Muscle layer of colon (tissue), 2 donors: Measurements from ENCODE around the gene EXOSC2.
A peak's percentile ranks its signal among the peaks of the same experiment; 100 is the strongest.
"Not testable (repeated sequence)": the region's sequence is repeated elsewhere in the genome, so short reads cannot be mapped to it uniquely, and the experiment has no call there.

Experiments
- H3K27ac ChIP-seq: one replicate; pipeline ENCODE4 v1.7.0; 2013; ENCODE audit warnings: low read depth, mild to moderate bottlenecking, low read length, moderate library complexity
- H3K27me3 ChIP-seq, 2 donors: one replicate each; pipeline ENCODE4 v1.7.0; 2013; ENCODE audit warnings: low read length in 2 of 2, mild to moderate bottlenecking in 2 of 2; ENCODE audit not compliant: insufficient read depth in 2 of 2, control insufficient read depth in 1 of 2
- H3K36me3 ChIP-seq: one replicate; pipeline ENCODE4 v1.7.0; 2013; ENCODE audit warnings: mild to moderate bottlenecking, low read length; ENCODE audit not compliant: insufficient read depth
- H3K4me1 ChIP-seq: one replicate; pipeline ENCODE4 v1.7.0; 2013; ENCODE audit warnings: mild to moderate bottlenecking, low read length; ENCODE audit not compliant: insufficient read depth
- H3K4me3 ChIP-seq, 2 donors: one replicate each; pipeline ENCODE4 v1.7.0; 2013; ENCODE audit warnings: low read length in 2 of 2, low read depth in 1 of 2, mild to moderate bottlenecking in 1 of 2, moderate library complexity in 1 of 2
- H3K9ac ChIP-seq: one replicate; pipeline ENCODE4 v1.7.0; 2013; ENCODE audit warnings: low read length
- H3K9me3 ChIP-seq: one replicate; pipeline ENCODE4 v1.7.0; 2013; ENCODE audit warnings: mild to moderate bottlenecking, low read length
- donor health status: abdominal sarcoma.
- donor health status: Adenocarcinoma of cecum.

Gene EXOSC2

DNA sequence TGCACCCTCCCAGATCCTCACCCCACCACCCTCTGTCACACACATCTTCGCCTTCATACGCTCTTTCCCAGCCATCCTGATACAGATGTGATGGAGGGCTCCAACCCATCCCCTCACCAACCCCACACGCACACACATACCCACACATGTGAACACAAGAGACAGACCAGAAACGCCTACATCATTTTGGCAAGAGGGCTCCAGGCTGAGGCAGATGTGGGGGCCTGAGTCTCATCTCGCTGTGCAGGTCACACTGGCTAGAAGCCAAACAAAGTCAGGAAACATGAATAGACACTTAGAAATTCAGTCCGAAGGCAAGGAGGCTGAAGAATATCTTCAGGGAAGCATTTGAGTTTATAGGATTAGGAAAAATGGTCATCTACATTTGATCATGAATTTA is 22.9 kb upstream of the EXOSC2 start:
- peaks cover 20 to 22% of the 10 kb centered on the region in 2 donors for H3K27me3 ChIP-seq
- peaks cover 6% of the 10 kb centered on the region for H3K4me1 ChIP-seq
- H3K36me3 ChIP-seq, result no peaks in the 10 kb centered on the region
- H3K9me3 ChIP-seq, result no peaks in the 10 kb centered on the region
- H3K4me3 ChIP-seq, result no peak overlapping the region
- no peak overlapping the region for H3K27ac ChIP-seq
- H3K9ac ChIP-seq, result no peak overlapping the region

DNA sequence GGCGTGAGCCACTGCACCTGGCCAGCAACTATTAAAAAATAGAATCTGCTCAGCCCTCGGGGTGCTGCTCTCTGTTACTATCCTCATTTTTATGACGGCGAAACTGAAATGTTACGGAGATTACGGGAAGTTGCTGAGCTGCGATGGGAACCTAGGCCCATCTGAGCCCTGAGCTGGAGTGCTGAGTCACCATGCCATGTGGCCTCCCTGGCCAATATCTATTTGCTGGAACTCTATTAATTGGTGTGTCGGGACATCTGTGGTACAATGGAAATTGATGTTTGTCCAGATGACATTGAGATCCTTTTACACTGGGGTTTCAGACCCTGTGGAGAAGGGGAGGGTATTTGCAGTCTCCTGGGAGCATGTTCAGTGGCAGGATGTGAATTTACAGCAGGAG is 21.1 kb upstream of the EXOSC2 start:
- H3K4me1 ChIP-seq, result no peaks in the 10 kb centered on the region
- H3K9ac ChIP-seq, result no peak overlapping the region
- no peaks in the 10 kb centered on the region for H3K9me3 ChIP-seq
- no peak overlapping the region for H3K27ac ChIP-seq
- no peak overlapping the region for H3K4me3 ChIP-seq
- no peaks in the 10 kb centered on the region for H3K36me3 ChIP-seq
- H3K27me3 ChIP-seq, result peaks cover 2 to 4% of the 10 kb centered on the region in 2 donors

DNA sequence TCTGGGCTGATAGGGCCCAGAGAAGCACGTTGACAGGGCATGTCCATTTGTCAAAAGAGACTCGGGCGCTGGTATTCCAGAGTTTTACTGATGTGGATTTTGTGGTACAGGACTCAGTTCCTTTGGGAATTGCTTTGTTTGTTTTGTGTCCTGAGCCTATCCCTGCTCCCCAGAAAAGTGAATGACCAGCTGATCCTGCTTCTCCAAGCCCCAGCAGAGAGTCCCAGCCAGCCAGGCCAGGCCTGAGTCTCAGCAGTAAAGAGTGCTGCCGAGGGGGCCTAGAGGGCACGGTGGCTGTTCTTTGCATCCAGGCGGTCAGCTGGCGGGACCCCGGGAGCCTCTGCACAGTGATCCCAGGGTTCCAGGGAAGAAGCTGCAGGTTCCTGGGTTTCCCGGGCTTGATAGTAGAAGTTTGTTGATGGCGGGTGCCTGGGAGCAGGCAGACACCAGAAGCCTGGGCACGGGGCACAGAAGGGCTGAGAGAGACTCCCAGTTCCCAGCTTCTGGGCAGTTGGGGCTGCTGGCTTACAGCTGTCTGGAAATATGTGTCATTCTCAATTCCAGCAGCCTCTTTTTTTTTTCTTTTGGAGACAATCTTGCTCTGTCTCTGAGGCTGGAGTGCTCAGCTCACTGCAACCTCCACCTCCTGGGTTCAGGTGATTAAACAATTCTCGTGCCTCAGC is 20.5 kb upstream of the EXOSC2 start:
- no peaks in the 10 kb centered on the region for H3K36me3 ChIP-seq
- H3K27me3 ChIP-seq, result no peaks in the 10 kb centered on the region
- H3K27ac ChIP-seq, result no peak overlapping the region
- H3K9me3 ChIP-seq, result no peaks in the 10 kb centered on the region
- no peaks in the 10 kb centered on the region for H3K4me1 ChIP-seq
- no peak overlapping the region for H3K9ac ChIP-seq
- no peak overlapping the region for H3K4me3 ChIP-seq

DNA sequence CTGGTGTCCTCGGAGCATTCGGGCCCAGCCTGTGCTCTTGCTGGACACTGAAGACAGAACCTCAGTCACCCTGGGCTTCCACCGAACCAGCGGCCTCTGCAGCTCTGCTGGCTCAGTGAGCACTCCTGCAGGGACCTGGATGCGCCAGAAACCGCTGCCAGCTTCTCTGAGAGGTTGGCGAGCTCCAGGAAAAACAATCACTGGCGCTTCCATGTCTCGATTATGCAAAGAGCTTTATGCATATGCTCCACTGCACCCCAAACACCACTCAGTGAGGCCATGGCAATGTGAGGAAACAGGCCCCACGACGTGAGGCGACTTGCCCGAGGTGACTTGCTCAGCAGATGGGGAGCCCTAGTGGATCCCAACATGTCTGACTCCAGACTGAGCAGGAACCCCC is 18.2 kb upstream of the EXOSC2 start:
- Histone ChIP-seq H3K27me3 (no peaks in the 10 kb centered on the region), H3K4me1 (no peaks in the 10 kb centered on the region), H3K36me3 (no peaks in the 10 kb centered on the region), H3K9me3 (no peaks in the 10 kb centered on the region), H3K27ac (no peak overlapping the region), H3K9ac (no peak overlapping the region), H3K4me3 (no peak overlapping the region)

DNA sequence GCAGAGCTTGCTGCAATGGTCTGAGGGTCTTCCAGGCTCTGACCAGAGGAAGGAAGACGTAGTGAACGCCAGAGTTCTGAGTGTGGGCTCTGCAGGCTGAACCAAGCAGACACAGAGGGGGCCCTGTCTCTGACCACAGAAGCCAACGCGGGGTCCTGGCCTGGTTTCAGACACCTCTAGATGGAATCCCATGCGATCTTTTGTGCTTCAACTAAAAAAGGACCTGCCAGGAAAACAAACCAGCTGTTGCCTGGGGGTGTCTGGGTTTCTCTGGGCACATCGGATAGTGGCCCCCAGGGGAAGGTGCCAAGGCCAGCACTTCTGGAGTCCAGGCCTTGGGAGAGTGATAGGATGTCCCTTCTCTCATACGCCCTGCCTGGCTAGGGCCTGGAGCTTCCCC is 16.3 kb upstream of the EXOSC2 start:
- Histone ChIP-seq H3K4me1 (peaks cover 8% of the 10 kb centered on the region), H3K9ac (no peak overlapping the region), H3K27ac (no peak overlapping the region), H3K27me3 (peaks cover 0 to 5% of the 10 kb centered on the region in 2 donors), H3K36me3 (no peaks in the 10 kb centered on the region), H3K9me3 (no peaks in the 10 kb centered on the region), H3K4me3 (no peak overlapping the region)

DNA sequence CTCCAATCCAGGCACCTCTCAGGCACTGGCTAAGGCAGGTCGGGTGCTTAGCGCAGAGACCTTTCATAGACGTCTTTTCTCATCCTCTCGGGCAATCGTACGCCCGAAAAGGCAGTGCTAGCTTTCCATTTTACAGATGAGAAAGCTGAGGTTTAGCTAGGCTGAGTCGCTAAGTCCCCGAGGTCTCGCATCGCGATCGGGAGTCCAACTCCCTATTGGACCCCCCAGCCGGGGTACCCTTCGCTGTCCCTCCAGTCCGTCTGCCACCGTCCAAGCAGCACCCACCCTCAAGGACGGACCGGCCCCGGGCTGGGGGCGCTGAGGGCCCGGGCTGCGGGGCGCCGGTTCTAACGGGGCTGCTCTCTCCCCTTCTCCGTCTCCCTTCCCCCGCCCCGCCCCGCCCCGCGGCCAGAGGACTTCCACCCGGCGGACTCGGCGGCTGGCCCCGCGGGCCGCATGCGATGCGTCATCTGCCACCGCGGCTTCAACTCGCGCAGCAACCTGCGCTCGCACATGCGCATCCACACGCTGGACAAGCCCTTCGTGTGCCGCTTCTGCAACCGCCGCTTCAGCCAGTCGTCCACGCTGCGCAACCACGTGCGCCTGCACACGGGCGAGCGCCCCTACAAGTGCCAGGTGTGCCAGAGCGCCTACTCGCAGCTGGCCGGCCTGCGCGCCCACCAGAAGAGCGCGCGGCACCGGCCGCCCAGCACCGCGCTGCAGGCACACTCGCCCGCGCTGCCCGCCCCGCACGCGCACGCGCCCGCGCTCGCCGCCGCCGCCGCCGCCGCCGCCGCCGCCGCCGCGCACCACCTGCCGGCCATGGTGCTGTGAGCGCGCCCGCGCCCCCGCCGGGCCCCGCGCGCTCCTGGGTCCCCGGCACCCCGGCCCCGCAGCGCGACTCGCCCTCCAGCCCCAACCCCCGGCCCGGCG is 12.5 kb upstream of the EXOSC2 start:
- no peak overlapping the region for H3K27ac ChIP-seq
- no peaks in the 10 kb centered on the region for H3K9me3 ChIP-seq
- no peak overlapping the region for H3K9ac ChIP-seq
- H3K4me3 ChIP-seq, result peak overlapping the region; percentile 50 to 58
- H3K27me3 ChIP-seq, result peaks cover 0 to 5% of the 10 kb centered on the region in 2 donors
- H3K4me1 ChIP-seq, result peaks cover 9% of the 10 kb centered on the region
- H3K36me3 ChIP-seq, result no peaks in the 10 kb centered on the region

DNA sequence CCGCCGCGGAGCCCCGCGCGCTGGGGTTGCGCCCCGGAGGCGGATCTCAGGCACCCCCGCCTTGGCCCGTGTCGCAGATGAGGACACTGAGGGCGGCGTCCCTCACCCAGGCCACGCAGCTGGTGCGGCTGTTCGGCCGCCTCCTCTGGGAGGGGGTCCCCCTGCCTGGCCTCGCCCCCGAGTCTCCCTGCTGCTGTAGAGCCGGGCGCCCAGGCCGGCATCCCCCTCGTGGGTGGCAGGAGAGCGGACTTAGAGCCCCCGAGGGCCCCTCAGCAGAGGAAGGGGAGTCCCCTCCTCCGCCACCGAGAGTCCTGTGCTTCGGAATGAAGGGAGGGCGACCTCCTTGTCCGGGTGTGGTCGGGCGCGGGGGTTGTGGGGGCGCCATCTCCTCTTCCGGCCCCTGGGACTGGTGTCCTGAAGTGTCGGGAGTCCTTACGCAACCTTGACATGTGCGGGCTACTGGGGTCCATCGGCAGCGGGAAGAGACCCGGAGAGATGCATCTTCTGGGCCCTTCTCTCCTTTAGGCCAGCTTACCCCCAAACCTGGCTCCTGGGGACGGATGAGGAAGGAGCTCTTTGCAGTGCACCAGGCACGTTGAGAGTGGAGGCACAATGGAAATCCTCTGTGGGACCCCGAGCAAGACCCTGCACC is 11.7 kb upstream of the EXOSC2 start:
- no peak overlapping the region for H3K27ac ChIP-seq
- H3K9me3 ChIP-seq, result no peaks in the 10 kb centered on the region

DNA sequence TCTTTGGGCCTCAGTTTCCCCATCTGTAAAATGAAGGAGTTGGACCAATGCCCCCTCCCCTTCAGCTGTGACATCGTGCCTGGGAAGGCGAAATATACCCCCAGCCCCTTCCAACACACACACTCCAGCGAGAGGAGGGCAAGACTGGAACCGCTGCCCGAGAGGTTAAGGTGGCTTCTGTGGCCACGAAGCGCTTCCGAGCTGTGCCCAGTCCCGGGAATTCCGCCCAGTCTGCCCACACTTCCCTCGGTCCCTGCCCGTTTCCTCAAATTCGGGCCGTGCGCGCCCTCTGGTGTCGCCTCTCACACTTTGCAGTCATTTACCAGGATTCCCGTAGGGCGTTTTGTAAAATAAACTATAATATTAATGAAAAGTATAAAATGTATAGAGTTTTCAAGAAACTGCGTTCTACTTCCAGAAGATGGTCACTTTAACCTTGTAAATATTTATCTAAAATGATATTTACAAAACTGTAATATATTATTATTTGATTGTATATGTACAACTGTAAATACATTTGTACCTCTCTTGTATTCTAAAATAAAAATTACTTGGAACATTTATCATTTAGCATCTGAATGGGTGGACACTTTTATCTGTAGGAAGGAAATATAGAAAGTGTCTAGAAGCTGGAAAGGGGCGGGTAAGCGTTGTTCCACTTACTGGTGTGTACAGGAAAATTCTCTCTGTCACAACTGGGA is 11.0 kb upstream of the EXOSC2 start:
- Histone ChIP-seq H3K9ac (no peak overlapping the region), H3K4me3 (peak overlapping the region in 1 of 2 donors; percentile 58), H3K27ac (no peak overlapping the region)

More for the DNA sequence above, 11.7 kb upstream of the EXOSC2 start:
- H3K4me3 ChIP-seq, result peak overlapping the region; percentile 58 to 61
- H3K4me1 ChIP-seq, result peaks cover 9% of the 10 kb centered on the region
- H3K36me3 ChIP-seq, result no peaks in the 10 kb centered on the region
- H3K27me3 ChIP-seq, result peaks cover 0 to 5% of the 10 kb centered on the region in 2 donors
- no peak overlapping the region for H3K9ac ChIP-seq

DNA sequence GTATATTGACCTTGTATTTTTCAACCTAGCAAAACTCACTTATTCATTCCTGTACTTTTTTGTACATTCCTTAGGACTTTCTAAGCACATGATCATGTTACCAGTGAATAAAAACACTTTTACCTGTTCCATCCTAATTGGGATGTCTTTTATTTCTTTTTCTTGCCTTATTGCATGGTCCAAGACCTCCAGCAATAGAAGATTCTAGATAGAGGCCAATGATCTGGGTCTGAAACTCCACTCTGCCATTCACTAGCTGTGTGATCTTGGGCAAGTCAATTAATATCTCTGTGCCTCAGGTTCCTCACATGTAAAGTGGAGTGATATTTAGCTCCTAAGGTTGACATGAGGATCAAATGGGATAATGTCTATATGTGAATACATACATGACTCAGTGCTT is 8.5 kb upstream of the EXOSC2 start:
- no peak overlapping the region for H3K4me3 ChIP-seq
- peaks cover 0 to 5% of the 10 kb centered on the region in 2 donors for H3K27me3 ChIP-seq
- H3K27ac ChIP-seq, result no peak overlapping the region
- no peaks in the 10 kb centered on the region for H3K36me3 ChIP-seq
- H3K9ac ChIP-seq, result no peak overlapping the region
- H3K4me1 ChIP-seq, result peaks cover 9% of the 10 kb centered on the region
- H3K9me3 ChIP-seq, result no peaks in the 10 kb centered on the region

More for the DNA sequence above, 11.0 kb upstream of the EXOSC2 start:
- H3K36me3 ChIP-seq, result no peaks in the 10 kb centered on the region
- peaks cover 0 to 5% of the 10 kb centered on the region in 2 donors for H3K27me3 ChIP-seq
- H3K4me1 ChIP-seq, result peaks cover 9% of the 10 kb centered on the region
- no peaks in the 10 kb centered on the region for H3K9me3 ChIP-seq

DNA sequence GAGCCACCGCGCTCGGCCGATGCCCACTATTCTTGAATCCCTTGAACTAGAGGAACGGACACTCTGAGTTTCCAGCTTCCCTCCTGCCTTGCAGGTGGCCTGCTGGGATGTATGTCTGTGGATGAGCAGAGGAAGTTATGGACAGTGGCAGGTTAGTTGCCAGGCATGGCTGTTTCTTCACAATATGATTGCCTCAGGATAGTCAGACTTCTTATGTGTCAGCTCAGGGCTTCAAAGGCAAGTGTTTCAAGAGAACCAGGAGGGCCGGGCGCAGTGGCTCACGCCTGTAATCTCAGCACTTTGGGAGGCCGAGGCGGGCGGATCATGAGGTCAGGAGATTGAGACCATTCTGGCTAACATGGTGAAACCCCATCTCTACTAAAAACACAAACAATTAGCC is 7.6 kb upstream of the EXOSC2 start:
- H3K27ac ChIP-seq, H3K4me3 ChIP-seq, H3K36me3 ChIP-seq, H3K9me3 ChIP-seq, H3K9ac ChIP-seq, H3K27me3 ChIP-seq: not testable (repeated sequence)
- H3K4me1 ChIP-seq, result peaks cover 11% of the 10 kb centered on the region

DNA sequence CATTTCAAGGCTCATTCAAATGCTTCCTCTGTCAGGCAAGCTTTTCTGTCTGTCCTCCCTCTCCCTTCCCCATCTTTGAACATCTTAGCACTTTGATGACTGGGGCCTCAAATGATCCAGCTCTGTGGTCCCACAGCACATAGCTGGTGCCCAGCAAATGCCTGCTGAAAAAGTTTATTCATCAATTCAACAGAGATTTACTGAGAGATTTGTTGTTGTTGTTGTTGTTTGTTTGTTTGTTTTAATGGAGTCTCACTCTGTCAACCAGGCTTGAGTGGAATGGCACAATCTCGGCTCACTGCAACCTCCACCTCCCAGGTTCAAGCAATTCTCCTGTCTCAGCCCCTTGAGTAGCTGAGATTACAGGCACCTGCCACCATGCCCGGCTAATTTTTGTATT is 6.0 kb upstream of the EXOSC2 start:
- Histone ChIP-seq H3K9me3 (no peaks in the 10 kb centered on the region), H3K4me1 (peaks cover 6% of the 10 kb centered on the region), H3K4me3 (no peak overlapping the region), H3K27ac (no peak overlapping the region), H3K36me3 (no peaks in the 10 kb centered on the region), H3K27me3 (no peaks in the 10 kb centered on the region), H3K9ac (no peak overlapping the region)
